Esophagus squamous epithelium (tissue), 4 donors: ENCODE data around the gene ASCL1.

Experiments used
- CTCF ChIP-seq, 6 experiments: fragments of 450-650 bp in 4 of 6; fragments of 200-600 bp in 2 of 6; sonication (generic) in 2 of 6; IDR thresholded peaks; one replicate each; pipeline ENCODE4 v1.5.1; 2016 to 2019; ENCODE audit warnings: antibody characterized with exemption in 6 of 6, mild to moderate bottlenecking in 4 of 6, moderate library complexity in 4 of 6
- POLR2A ChIP-seq, 4 donors: fragments of 450-650 bp; IDR thresholded peaks; one replicate each; pipeline ENCODE4 v1.6.1; 2017; ENCODE audit warnings: antibody characterized with exemption in 4 of 4, mild to moderate bottlenecking in 4 of 4, moderate library complexity in 3 of 4

DNA sequence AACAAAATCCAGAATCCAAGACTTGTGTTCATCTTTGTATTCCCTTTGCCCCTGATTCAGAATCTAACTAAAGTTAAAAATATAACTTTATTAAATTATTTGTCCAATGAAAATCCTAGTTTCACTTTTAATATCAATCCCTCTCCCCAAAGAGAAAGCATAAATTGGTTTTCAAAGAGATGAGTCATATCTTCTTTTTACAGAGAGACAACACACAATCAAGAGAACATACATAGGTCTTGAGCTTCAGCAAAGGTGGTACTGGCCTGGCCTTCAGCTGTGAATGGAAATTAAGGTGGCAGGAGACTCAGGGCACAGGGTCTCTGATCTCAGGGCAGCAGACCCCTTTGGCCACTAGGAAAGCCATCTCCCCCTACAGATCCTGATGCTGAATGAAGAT is 4.3 kb upstream of the ASCL1 start:
- no peak for TF ChIP-seq CTCF (IDR thresholded peaks at IDR 0.05)
- no peak for TF ChIP-seq POLR2A (IDR thresholded peaks at IDR 0.05)
